ENCODE data around the gene PARL.

GRCh38 chr3:183811638-183812037 is 73.0 kb downstream of the PARL start:
- TF ChIP-seq CTCF (IDR thresholded peaks at IDR 0.05) (no peak), MAFK (IDR thresholded peaks at IDR 0.05; ENCODE audit: partially characterized antibody) (no peak), EP300 (IDR thresholded peaks at IDR 0.05) (no peak), USF2 (IDR thresholded peaks at IDR 0.05) (no peak), POLR2A (IDR thresholded peaks at IDR 0.05; ENCODE audit: low read length) (no peak), RFX5 (IDR thresholded peaks at IDR 0.05) (no peak), ZC3H11A (IDR thresholded peaks at IDR 0.05) (no peak), HOXA7 (CRISPR knock-in tag; IDR thresholded peaks at IDR 0.05) (no peak)

All from A549 (cell line).